ENCODE results near the gene PPP4R3A. TPM values are rescaled to one million over a fixed set of nuclear protein-coding genes. Genes with fewer than 3 reads are reported as not detected.

Gene PPP4R3A
- total RNA-seq, 2 experiments from 2014 or later: 106 to 111 TPM

DNA sequence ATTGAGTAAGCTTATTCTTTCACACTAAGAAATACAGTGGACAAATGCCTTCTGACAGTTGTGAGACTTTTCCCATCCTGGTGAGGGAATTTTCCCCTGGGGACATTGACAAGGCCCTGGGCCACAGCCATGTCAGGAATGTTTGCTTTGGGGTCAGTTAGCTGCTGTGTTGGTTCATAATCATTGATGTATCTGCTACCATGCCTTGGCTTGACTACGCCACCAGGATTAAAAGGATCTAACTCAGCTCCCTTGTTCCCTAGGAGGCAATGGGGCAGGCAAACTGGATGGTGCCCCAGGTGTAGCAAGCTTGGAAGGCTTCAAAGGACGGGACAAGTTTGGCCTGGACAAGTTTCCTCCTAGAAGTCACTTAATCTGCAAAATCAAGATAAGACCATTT, 89.4 kb downstream of the PPP4R3A start:
- DNase-seq: no peak
- Mint-ChIP-seq H3K27ac (no peak overlapping the region), H3K4me1 (ENCODE audit: low read depth) (peaks cover 12% of the 10 kb centered on the region), H3K4me3 (no peak overlapping the region), H3K9me3 (no peaks in the 10 kb centered on the region), H3K27me3 (no peaks in the 10 kb centered on the region), H3K36me3 (ENCODE audit: low read depth) (peaks cover 8% of the 10 kb centered on the region)
- TF ChIP-seq, protein P1, sequence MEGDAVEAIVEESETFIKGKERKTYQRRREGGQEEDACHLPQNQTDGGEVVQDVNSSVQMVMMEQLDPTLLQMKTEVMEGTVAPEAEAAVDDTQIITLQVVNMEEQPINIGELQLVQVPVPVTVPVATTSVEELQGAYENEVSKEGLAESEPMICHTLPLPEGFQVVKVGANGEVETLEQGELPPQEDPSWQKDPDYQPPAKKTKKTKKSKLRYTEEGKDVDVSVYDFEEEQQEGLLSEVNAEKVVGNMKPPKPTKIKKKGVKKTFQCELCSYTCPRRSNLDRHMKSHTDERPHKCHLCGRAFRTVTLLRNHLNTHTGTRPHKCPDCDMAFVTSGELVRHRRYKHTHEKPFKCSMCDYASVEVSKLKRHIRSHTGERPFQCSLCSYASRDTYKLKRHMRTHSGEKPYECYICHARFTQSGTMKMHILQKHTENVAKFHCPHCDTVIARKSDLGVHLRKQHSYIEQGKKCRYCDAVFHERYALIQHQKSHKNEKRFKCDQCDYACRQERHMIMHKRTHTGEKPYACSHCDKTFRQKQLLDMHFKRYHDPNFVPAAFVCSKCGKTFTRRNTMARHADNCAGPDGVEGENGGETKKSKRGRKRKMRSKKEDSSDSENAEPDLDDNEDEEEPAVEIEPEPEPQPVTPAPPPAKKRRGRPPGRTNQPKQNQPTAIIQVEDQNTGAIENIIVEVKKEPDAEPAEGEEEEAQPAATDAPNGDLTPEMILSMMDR (IDR thresholded peaks at IDR 0.05): no peak
- intact Hi-C loops (cut with micrococcal nuclease): no loop called here
- ATAC-seq: no peak
- POLR2A ChIA-PET: interaction anchor here (0.5 to 14.7 kb wide), 7 partner anchors 21 to 117 kb away, joined by 3 to 214 read pairs (median 3); no protein-coding TSS in a partner anchor
- CTCF ChIA-PET: interaction anchor here (0.7 to 13.8 kb wide), 5 partner anchors 38 to 249 kb away, joined by 3 to 155 read pairs (median 3); no protein-coding TSS in a partner anchor

DNA sequence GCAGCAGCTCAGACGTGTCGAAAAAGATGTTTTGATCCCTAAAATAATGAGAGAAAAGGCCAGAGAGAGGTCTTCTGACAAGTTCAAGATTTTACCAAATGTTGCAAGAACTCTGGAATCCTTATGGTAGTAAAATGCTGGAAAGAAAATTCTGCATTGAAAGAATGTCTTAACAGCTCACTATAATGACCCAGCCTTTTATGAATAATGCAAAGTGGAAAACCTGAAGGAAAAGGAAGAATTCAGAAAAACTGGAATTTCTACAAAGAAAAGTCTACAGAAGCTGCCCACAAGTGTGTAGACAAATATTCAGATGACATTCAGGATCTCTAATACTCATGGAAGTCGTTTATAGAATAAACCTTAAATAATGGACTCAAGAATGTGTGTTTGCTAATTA, 90.7 kb downstream of the PPP4R3A start:
- intact Hi-C loops (cut with micrococcal nuclease): loop anchor here (1.0 to 10.0 kb wide), 4 partner anchors 47 to 192 kb away; no protein-coding TSS in a partner anchor
- no peaks in the 10 kb centered on the region for H3K27me3 Mint-ChIP-seq
- H3K27ac Mint-ChIP-seq: peak overlapping the region; percentile 90
- CTCF ChIA-PET: interaction anchor here (0.7 to 13.8 kb wide), 11 partner anchors 8 to 133 kb away, joined by 3 to 155 read pairs (median 4); no protein-coding TSS in a partner anchor
- H3K4me1 Mint-ChIP-seq (ENCODE audit: low read depth): peaks cover 20% of the 10 kb centered on the region
- POLR2A ChIA-PET: interaction anchor here (0.7 to 14.7 kb wide), 8 partner anchors 8 to 312 kb away, joined by 3 to 214 read pairs (median 12); partner anchors contain the start of gene CATSPERB
- H3K9me3 Mint-ChIP-seq: no peaks in the 10 kb centered on the region
- TF ChIP-seq, protein P1 (IDR thresholded peaks at IDR 0.05): no peak
- ATAC-seq (no peak), DNase-seq (no peak)
- no peak overlapping the region for H3K4me3 Mint-ChIP-seq
- H3K36me3 Mint-ChIP-seq (ENCODE audit: low read depth): peaks cover 19% of the 10 kb centered on the region

DNA sequence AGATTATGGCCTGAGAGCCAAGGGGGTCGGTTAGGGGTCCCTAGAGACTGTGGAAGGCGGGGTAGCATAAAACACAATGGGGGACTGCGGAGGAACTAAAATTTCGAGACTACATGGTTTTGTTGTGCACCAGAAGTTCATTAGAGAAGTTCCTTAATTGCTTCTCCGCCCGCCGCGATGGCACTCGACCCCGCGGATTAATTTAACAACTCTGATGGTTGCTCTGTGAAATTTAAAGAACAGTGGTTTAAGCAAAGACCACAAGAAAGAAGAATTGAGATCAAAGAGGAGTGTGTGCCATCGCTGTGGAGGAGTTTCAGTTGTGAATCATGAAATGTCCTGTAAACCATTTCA, 91.1 kb downstream of the PPP4R3A start:
- Mint-ChIP-seq H3K9me3 (no peaks in the 10 kb centered on the region), H3K27me3 (no peaks in the 10 kb centered on the region), H3K4me1 (ENCODE audit: low read depth) (peaks cover 24% of the 10 kb centered on the region), H3K36me3 (ENCODE audit: low read depth) (peaks cover 23% of the 10 kb centered on the region), H3K27ac (peak overlapping the region; percentile 90), H3K4me3 (peak overlapping the region; percentile 72)
- ATAC-seq: peak; percentile 11
- CTCF ChIA-PET: interaction anchor here (0.7 to 13.8 kb wide), 13 partner anchors 9 to 132 kb away, joined by 3 to 155 read pairs (median 4); no protein-coding TSS in a partner anchor
- peak; percentile 80 for DNase-seq
- POLR2A ChIA-PET: interaction anchor here (0.9 to 14.7 kb wide), 17 partner anchors 8 to 313 kb away, joined by 3 to 214 read pairs (median 5); partner anchors contain the start of genes CATSPERB and GPR68
- TF ChIP-seq, protein P1 (IDR thresholded peaks at IDR 0.05): peak; percentile 65
- intact Hi-C loops (cut with micrococcal nuclease): loop anchor here (1.0 to 10.0 kb wide), 4 partner anchors 47 to 192 kb away; no protein-coding TSS in a partner anchor

DNA sequence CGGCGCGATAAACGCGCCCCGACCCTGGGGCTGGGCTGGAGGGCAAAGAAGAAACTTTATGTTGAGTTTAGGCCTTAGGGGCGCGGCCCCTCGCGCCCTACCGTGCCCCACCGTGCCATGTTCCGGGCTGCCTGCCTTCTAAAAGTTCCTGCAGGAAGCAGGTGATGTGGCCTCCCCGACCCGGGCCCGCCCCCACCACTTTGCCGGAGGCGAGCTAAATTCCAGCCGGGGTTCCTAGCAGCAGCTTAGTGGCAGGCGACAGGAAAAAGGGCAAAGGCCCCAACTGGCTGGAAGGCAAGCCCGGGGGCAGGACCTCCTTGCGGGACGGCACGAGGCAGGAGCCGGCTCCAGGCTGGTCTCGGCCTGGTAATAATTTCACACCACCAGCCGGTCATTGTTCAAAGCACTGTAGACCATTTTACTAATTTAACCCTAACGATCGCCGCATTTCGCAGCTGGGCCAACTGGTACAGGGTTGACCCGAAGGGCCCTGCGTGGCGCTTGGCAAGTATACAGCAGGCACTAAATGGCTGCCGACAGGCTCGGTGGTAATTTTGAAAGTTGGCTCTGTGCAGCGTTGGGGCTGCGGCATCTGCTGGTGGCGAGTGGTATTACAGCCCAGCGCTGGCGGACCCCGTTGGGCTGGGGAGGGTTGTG, 91.6 kb downstream of the PPP4R3A start:
- ATAC-seq (peak; percentile 54), DNase-seq (peak; percentile 89)
- no peaks in the 10 kb centered on the region for H3K27me3 Mint-ChIP-seq
- CTCF ChIA-PET: interaction anchor here (0.6 to 13.8 kb wide), 15 partner anchors 14 to 116 kb away, joined by 3 to 155 read pairs (median 4); no protein-coding TSS in a partner anchor
- peak overlapping the region; percentile 72 for H3K4me3 Mint-ChIP-seq
- H3K4me1 Mint-ChIP-seq (ENCODE audit: low read depth): peaks cover 29% of the 10 kb centered on the region
- H3K36me3 Mint-ChIP-seq (ENCODE audit: low read depth): peaks cover 28% of the 10 kb centered on the region
- TF ChIP-seq, protein P1 (IDR thresholded peaks at IDR 0.05): peak; percentile 99
- POLR2A ChIA-PET: interaction anchor here (0.7 to 14.7 kb wide), 24 partner anchors 9 to 313 kb away, joined by 3 to 214 read pairs (median 4); partner anchors contain the start of genes CATSPERB, GPR68 and PPP4R3A
- H3K9me3 Mint-ChIP-seq: no peaks in the 10 kb centered on the region
- intact Hi-C loops (cut with micrococcal nuclease): loop anchor here (1.0 to 10.0 kb wide), 4 partner anchors 46 to 191 kb away; no protein-coding TSS in a partner anchor
- peak overlapping the region; percentile 90 for H3K27ac Mint-ChIP-seq

All from activated CD8-positive, alpha-beta T cell treated with anti-CD3 and anti-CD28 coated beads for 36 hours (primary cell).